Colon (tissue), 2 donors: Measurements from ENCODE around the gene RNF220.
"Not testable (repeated sequence)": the region's sequence is repeated elsewhere in the genome, so short reads cannot be mapped to it uniquely, and the experiment has no call there.

Experiments used
- FAIRE-seq: peaks from 2 replicates; lab custom pipeline; 2012; peaks lifted over from hg19 to GRCh38; lab: Jason Lieb, UNC
- donor health status: control.
- donor health status: control.

Gene RNF220

DNA sequence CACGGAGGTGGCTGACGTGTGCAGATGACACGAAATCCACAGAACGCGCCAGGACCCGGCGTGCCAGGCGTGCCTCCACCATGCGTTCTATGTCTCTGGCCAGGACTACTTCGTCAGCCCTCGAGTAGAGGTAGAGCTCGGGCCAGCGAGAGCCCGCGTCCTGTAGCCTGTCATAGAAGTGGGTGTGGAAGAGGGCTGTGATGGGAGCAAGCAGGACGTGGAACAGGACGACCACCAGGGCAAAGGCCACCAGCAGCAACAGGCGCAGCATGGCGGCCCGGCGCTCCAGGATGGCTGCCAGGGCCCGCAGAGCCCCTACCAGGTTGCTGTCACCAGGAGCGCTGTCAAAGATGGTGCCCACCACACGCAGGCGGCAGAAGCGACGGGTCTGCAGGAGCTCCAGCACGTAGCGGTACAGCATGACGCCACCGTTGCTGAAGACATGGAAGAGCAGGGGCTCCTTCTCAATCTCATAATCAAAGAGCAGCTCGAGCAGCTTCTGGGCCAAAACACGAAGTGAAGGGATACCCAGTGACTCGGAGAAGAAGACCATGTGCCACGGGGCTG lies 249.6 kb downstream of the RNF220 start:
- no peak for FAIRE-seq

DNA sequence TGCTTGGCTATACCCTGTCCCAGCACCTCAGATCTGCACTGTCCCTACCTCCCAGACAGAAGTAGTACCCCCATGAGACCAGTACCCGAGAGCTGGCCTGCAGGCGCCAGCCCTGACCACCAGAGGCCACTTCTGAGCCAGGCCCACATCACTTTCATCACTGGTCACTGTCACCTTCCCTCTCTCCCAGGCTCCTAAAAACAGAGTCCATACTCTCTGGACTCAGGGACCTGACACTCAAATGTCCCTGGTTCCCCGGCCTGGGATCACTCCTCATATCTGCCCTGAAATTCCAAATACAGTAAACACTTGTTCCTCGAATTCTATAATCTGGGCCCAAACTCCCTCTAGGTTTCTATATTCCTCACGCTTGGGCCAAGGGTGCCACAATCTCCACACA lies 250.6 kb downstream of the RNF220 start:
- FAIRE-seq = no peak

DNA sequence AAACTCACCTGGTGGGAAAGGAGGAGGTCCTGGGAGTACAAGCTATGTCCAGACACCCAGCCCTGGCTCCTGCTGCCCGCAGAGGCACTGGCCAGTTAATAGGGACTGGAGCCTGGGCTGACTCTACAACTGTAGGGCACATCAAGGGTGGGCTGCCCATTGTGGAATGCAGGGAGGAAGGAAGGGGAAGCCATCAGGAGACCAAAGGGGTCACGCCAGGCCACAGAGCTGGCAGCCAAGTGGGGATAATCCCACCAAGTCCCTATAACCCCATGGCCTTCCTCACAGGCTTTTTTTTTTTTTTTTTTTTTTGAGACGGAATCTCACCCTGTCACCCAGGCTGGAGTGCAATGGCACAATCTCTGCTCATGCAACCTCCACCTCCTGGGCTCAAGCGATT lies 254.5 kb downstream of the RNF220 start:
- FAIRE-seq = no peak

DNA sequence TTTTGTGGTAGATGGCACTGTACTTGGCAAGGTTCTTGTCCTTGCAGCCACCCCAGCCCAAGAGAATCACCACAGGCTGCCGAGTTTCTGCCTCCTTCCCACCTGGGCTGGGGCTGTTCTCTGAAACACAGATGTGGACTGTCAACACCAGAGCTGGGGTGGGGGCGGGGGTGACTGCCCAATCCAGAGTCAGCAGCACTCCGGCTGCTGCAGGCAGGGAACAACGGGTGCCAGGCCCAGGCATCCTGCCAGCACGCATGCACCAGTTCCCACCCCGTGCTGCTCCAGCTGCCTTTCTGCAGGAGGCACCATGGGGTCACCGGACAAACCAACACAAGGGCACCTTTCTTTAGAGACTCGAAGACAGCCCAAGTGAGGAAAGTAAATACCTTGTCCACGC lies 255.1 kb downstream of the RNF220 start:
- no peak for FAIRE-seq

DNA sequence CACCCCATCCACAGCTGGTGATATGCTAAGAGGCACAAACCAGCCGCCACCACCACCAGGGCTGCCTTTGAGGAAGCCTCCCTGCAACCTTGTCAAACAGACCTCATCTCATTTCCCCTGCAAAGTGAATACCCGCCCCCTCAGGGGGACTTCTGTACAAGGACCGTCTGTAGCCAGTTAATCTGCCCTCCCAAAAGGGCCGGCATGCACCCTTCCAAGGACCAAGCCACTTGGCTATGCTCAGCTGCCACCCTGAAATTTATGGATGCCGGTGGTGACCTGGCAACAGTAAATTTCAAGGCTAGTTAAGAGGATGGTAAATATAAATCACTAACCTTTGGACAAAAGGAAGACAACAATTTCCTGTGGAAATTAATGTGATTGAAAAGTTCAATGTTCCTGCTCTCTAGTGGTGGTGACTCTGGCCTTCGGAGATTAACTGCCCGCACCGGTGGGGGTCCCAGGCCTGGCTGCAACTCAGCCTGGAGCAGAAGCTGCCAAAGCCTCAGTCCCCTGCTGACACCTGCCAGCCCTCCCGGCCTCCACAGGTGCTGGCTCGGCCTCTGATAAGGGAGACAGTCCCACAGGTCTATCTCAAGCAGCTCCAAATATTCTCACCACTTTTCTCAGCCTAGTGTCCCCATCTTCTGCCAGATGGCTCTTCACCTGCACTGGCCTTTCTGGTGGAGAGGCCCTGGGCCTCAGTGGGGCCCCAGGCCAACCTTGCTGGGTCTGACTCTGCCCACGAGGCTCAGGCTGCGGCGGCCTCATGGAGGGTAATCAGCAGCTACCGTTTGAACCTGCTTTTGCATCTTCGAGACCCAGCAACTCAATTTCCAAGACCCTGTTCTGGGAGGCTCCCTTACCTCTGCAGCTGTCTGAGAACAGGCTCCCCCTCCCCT lies 257.0 kb downstream of the RNF220 start:
- FAIRE-seq = no peak

DNA sequence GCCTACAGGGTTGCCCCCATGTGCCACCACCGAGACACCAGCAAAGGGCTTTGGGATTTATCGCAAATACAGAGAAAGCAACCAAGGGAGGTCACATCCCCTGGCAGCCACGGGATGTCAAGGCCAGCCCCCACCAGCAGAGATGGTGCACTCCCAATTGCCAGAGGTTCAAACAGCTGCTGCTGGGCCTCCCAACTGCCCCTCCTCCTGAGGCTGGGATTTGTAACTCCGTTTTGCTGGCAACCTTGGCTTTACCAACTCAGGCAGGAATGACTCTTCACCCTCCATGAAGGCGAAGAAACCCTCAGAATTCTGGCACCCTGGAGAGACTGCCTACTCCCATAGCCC lies 257.6 kb downstream of the RNF220 start:
- FAIRE-seq = no peak

DNA sequence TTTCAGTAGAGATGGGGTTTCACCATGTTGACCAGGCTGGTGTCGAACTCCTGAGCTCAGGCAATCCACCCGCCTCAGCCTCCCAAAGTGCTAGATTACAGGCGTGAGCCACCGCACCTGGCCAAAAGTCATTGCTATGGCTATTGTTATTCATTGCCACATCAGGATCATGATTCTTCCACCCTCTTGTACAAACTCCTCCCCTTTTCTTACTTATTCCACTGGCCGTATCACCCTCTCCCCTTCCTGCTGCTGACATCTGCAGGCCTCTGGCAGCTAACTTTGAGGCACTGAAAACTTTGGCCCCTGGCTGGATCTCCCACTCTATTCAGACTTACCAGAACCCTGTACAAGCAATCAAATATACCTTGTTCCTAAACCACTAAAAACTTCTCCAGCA lies 258.4 kb downstream of the RNF220 start:
- FAIRE-seq = no peak

DNA sequence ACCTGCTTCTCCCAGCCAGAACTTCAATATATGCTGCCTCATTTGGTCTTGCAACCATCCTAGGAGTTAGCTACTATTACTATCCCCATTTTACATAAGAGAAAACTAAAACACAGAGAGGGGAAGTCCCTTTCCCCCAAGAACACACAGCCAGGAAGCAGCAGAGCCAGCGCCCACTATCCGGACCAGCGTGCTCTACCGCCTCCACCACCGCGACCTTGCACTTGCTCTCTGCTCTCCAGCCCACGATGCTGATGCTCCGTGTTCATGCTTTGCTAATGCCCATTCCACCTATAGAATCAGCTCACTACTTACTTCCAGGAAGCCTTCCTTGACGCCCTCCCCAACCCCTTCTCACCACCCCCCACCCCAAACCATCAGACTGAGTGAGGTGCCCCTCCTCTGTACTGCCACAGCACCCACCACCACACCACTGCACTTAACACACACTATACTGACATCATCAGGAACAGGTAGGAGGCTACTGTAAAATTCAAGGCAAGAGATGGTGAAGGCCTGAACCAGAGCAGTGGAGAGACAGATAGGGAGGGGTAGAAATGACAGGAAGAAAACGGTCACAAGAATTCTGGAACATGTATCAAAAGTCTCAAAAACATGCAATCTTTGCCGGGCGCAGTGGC lies 259.8 kb downstream of the RNF220 start:
- FAIRE-seq = no peak

DNA sequence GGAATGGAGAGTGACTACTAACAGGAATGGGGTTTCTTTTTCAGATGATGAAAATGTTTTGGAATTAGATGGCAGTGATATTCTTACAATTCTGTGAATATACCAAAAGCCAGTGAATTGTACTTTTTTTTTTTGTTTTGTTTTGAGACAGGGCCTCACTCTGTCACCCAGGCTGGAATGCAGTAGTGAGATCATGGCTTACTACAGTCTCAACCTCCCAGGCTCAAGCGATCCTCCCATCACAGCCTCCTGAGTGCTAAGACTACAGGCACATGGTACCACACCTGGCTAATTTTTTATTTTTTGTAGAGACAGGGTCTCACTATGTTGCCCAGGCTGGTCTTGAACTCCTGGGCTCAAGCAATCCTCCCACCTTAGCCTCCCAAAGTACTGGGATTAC lies 261.7 kb downstream of the RNF220 start:
- FAIRE-seq = not testable (repeated sequence)

DNA sequence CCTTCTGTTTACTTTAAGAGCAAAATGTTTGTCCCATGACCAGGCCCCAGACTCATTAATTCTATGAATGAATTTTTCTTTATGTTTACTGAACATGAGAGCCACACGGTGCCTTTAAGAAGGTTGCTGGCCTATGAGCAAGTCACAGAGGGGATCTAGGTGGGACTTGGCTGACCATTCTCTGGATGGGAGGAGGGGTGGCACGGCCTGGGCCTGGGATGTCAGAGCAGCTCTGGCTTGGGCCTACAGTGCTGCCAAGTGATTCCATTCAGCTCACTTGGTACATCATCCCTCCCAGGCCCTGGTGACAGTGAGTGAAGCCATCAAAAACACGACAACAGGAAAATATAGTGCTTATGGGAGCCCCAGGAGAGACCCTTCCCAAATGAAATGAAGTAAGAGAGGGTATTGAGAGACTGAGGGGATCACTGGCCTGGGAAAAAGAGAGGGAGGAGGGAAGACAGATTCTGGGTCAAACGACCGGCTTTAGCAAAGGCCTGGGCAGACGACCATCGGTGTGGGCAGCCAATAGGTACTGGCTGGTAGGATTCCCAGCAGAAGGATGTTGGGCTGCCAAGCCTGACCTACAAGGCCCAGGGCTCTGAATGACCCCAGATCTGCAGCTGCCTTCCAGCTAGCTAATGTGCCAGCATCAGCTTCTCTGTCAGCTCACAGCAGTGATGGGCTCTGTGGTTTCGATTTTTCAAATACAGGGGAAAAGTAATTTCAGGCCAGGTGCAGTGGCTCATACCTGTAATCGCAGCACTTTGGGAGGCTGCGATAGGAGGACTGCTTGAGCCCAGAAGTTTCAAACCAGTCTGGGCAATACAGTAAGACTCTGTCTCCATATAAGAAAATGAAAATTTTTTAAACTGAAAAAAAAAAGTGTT lies 265.9 kb downstream of the RNF220 start:
- FAIRE-seq = no peak

DNA sequence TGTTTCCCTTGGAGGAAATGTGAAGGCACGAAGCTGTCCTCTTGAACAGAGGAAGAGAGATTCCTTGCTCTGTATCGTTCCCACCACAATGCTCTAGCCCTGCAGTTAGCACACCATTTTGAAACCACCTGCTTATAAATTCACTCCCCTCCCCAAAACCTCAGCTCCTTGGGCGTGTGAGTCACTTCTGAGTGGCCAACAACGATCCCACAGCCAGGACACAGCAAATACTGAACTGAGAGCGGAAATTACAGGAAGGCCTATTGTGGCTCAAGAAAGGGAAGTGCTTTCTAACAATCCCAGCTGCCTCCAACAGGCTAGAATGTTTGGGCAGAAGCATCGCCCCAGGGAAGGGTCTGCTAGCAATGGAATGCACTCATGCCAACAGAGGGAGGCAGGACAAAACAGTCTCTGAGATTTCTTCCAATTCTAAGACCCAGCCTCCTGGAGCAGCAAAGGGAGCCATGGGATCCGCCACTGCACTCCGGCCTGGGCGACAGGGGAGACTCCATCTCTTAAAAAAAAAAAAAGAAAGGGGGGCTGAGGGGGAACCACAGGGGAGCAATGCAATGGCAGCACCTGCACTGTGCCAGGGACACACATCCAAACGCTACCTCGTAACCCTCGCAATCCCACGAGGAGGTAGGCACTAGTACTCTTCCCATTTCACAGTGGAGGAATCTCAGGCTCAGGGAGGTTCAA lies 267.4 kb downstream of the RNF220 start:
- FAIRE-seq = no peak

DNA sequence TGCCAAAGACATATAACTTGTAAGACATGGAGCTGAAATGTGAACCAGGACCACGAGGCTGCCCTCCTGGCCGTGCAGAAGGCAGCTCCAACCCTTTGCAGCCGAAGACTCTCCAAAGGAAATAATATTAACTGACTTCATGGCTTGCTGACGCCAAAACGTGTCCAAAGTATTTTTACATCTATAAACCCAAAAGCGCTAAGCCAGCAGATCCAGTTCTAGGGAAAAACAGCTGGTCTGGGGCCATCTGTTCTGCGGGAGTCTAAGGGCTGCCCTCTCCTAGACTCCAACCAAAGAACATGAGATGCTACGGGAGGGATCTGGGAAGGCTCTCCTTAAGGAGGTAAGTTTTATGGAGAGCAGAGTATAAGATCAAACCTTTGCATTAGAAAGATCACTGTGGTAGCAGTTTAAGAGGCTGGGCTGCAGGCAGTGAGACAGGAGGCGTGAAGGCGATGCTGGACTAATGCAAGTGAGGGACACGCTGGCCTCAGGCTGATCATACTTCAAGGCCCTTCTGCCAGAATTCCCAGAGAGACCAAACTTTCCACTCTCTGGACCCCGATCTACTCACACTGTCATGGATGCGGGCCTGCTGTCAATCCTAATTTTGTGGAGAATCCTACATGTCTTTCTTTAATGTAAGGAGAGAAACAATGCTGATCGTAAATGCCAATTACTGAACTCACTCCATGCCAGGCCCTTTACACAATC lies 268.1 kb downstream of the RNF220 start:
- no peak for FAIRE-seq

DNA sequence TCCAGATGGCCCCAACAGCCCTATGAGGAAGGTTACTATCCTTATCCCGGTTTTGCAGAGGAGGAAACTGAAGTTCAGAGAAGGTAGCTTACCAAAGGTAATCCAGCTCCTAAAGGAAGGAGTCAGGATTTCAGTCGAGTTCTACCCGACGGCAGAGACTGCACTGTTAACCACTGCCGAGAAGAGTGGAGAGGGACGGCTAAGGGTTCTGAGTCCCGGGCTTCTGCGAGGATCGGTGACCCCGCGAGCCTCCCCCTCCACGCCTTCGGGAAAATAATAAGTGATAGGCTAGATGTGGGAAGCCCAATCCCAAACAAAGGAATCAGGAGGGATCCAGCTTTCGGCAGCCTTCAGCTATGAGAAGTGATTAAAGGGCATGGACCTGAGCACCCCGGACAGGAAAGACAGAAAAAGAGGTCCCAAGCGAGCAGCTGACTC lies 268.6 kb downstream of the RNF220 start:
- no peak for FAIRE-seq

DNA sequence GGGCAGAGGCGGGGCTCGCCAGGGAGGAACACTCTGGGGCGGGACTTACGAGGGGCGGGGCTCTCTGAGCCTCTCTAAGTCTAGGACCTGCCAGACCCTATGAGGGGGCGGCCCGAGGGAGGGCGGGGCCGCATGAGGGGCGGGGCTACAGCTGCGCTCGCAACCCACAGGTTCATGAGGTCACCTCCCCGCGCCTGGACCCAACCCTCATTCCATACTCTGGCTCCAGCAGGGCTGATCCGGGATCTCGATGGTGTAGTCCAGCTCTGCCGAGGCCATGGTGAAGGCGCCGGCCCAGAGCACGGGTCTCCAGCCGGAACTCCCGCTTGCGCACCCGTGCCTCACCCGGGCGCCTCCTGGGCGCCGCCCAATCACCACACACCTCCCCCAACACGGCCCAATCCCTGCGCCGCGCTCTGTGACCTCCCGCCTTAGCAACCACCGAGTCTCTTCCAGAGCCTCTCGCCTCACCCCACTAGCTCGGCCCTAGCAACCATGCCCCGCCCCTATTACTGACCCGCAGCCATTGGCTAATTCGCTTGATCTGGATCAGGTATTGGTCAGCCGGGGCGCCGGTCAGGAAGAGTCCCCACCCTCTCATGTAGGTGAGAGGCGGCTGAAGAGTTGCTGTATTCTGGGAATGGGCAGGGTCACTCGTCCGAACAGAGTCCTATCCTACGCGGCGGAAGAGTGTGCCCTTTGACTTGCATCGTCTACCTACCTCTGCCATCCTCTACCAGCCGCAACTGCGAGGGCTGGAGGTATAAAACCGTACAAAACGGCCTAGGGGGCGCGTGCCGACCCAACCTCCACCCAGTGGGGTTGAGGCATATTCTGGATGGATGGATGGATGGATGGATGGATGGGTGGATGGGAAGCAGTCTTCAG lies 269.3 kb downstream of the RNF220 start, which contains the start of the genes ARMH1 and TMEM53:
Gene ARMH1, plus strand, starts transcription at position 602 of the 888 bp plus-strand sequence. CDS start 14,984 bp downstream, outside the sequence.
Gene TMEM53, minus strand, starts transcription at position 369 of the 888 bp plus-strand sequence. Its CDS starts 90 bp downstream, at position 279.
- FAIRE-seq = no peak

DNA sequence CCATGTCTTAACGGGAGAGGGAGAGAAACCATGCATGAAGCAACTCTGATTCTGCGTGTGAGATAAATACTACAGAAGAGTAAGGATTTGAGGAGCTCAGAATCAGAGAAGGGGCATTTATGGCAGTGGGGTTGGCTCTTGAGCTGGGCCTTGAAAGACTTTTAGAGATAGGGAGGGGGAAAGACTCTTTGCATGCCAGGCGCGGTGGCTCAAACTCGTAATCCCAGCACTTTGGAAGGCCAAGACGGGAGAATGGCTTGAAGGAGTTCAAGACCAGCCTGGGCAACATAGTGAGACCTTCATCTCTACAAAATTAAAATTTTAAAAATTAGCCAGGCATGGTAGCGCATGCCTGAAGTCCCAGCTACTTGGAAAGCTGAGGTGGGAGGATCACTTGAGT lies 270.1 kb downstream of the RNF220 start:
- FAIRE-seq = no peak

DNA sequence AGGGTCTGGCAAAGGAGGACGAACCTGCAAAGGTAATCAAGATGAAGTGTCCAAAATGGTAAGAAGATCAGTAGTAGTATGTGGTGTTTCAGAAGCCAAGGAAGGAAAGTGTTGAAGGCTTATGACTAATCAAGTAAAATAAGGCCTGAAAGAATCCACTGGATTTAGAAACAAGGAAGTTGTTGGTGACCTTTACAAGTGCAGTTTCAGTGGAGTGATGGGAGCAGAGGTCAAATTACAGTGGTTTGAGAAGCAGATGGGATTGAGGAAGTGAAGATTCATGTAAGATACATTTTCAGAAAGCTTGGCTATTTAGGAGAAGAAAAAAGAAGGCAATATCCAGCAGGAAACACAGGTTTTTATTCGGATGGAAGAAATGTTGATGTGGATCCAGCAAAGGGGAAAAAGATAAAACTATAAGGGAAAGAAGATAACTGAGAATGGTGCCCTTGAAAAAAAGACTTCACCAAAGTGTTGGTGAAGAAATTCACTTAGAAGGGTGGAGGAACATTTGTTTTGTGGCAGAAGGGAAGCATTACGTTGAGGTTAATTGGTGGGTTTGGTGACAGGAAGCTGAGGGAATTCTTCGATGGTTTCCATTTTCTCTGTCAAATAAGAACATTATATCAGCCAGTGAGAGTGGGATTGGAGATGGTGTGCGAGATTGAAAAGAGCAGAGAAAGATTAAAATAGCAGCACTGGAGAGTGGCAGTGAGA lies 271.6 kb downstream of the RNF220 start:
- no peak for FAIRE-seq

DNA sequence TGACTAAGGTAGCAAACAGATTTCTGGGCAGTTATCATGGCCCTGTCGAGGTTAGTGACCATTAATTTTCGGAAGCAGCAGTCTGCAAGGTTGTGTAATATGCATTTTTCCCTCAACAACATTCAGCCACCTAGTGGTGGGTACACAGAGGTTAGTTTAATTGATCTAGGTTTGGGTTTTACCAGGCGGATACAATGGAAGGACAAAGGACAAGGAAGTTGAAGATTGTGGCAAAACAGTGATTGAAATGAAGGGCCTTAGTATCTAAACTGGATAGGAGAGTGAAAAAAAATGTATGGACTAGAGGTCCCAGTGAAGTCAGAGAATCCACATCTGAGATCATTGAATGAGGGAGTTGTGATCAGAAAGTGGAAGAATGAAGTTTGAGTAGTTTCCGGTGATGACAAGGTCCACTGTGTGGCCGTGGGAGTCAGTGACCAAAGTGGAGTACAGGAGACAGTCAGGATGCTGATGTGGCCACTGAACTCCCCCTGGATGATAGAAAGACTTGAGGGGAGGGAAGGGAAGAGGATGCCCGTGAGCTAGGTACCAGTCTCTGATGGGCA lies 272.2 kb downstream of the RNF220 start:
- FAIRE-seq = no peak

DNA sequence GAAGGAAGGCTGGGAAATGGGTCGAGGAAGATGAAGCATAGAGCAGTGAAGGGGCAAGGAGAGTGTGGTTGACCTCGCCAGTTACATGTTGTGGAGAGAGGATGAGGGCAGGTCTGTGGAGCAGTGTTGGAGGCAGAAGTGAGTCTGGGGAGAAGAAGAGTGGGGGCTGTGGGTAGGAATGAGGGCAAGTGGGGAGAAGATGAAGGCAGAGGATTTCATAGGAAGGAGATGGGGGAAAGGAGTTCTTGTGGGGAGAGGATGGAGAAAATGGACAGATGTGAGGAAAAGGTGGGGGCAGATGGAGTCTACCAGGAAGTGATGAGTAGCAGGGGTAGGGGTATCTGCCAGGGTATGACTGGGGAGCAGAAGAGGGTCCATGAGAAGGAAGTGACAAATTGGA lies 273.1 kb downstream of the RNF220 start:
- no peak for FAIRE-seq

DNA sequence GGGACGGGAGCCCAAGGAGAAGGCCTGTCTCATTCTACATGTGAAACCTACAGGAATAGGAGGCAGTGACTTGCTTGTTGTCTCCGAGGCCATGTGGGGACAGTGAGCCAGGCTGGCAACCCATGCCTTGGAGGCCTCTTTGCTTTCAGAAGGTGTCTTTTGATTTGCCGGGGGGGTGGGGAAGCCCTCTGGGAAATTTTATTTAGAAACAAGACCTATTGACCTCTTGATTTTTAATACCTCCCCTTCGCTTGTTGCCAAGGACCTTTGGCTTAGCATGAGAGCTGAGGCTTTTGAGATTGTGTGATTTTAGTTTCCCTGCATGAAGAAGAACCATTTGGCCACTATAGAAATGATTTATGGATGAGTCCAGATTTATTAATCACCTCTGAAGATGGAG lies 273.6 kb downstream of the RNF220 start:
- no peak for FAIRE-seq
